HepG2 (cell line): ENCODE results near the gene SP1. TPM values are rescaled to one million over a fixed set of nuclear protein-coding genes. Genes with fewer than 3 reads are reported as not detected.

Experiments
- ATF4 ChIP-seq, 2 experiments: fragments of 450-650 bp in 1 of 2; sonication (generic) in 1 of 2; formaldehyde crosslinking; IDR thresholded peaks; 2 replicates each; pipeline versions ENCODE4 v1.5.0 to v1.8.0; 2020 to 2022; ENCODE audit warnings: mild to moderate bottlenecking in 1 of 2, missing genetic modification reagents in 1 of 2
- DRAP1 ChIP-seq: IDR thresholded peaks from 2 replicates; pipeline ENCODE4 v1.6.1; 2016; ENCODE audit warnings: missing genetic modification reagents, missing compliant biosample characterization
- ELF4 ChIP-seq: sonication (generic); formaldehyde crosslinking; IDR thresholded peaks from 2 replicates; pipeline ENCODE4 v1.5.0; 2020; ENCODE audit warnings: missing genetic modification reagents, mild to moderate bottlenecking, moderate library complexity, borderline replicate concordance
- FOSL1 ChIP-seq: sonication (generic); formaldehyde crosslinking; IDR thresholded peaks from 2 replicates; pipeline ENCODE4 v1.9.0; 2021; ENCODE audit warnings: missing genetic modification reagents, borderline replicate concordance
- GATAD1 ChIP-seq: IDR thresholded peaks from 2 replicates; pipeline ENCODE4 v1.6.1; 2016; ENCODE audit warnings: missing genetic modification reagents, missing compliant biosample characterization
- HDAC1 ChIP-seq: sonication (generic); formaldehyde crosslinking; IDR thresholded peaks from 2 replicates; pipeline ENCODE4 v1.5.1; 2020; ENCODE audit warnings: mild to moderate bottlenecking, missing genetic modification reagents
- HMGXB4 ChIP-seq, 2 experiments: sonication (generic) in 1 of 2; formaldehyde crosslinking in 1 of 2; IDR thresholded peaks; 2 replicates each; pipeline versions ENCODE4 v1.4.0 to v1.6.1; 2018 to 2020; ENCODE audit warnings: missing genetic modification reagents in 2 of 2, borderline replicate concordance in 1 of 2, low read depth in 1 of 2, mild to moderate bottlenecking in 1 of 2, missing biosample characterization in 1 of 2
- HOXA9 ChIP-seq: sonication (generic); formaldehyde crosslinking; IDR thresholded peaks from 2 replicates; pipeline ENCODE4 v1.8.1; 2022; ENCODE audit warnings: missing genetic modification reagents, mild to moderate bottlenecking, moderate library complexity, borderline replicate concordance
- LCORL ChIP-seq, 2 experiments: fragments of 450-650 bp in 1 of 2; sonication (generic) in 1 of 2; formaldehyde crosslinking in 1 of 2; IDR thresholded peaks; 2 replicates each; pipeline versions ENCODE4 v1.5.0 to v1.6.1; 2017 to 2020; ENCODE audit warnings: antibody characterized with exemption in 1 of 2, missing genetic modification reagents in 1 of 2
- MED1 ChIP-seq: sonication (generic); formaldehyde crosslinking; IDR thresholded peaks from 2 replicates; pipeline ENCODE4 v1.4.0; 2020; ENCODE audit warnings: missing genetic modification reagents
- TOPORS ChIP-seq: sonication (generic); formaldehyde crosslinking; IDR thresholded peaks from 2 replicates; pipeline ENCODE4 v1.8.0; 2023; ENCODE audit warnings: mild to moderate bottlenecking, missing genetic modification reagents
- ZBTB10 ChIP-seq: sonication (generic); formaldehyde crosslinking; IDR thresholded peaks from 2 replicates; pipeline ENCODE4 v1.4.0; 2020; ENCODE audit warnings: missing genetic modification reagents, borderline replicate concordance
- ZBTB38 ChIP-seq: sonication (generic); formaldehyde crosslinking; IDR thresholded peaks from 2 replicates; pipeline ENCODE4 v1.5.1; 2020; ENCODE audit warnings: mild to moderate bottlenecking, missing genetic modification reagents
- ZKSCAN8 ChIP-seq: IDR thresholded peaks from 2 replicates; pipeline ENCODE4 v1.6.1; 2016; ENCODE audit warnings: borderline replicate concordance, missing genetic modification reagents, missing compliant biosample characterization
- ZNF3 ChIP-seq: IDR thresholded peaks from 2 replicates; pipeline ENCODE4 v1.7.0; 2017; ENCODE audit warnings: inconsistent platforms
- ZNF446 ChIP-seq: sonication (generic); formaldehyde crosslinking; IDR thresholded peaks from 2 replicates; pipeline ENCODE4 v1.5.0; 2020; ENCODE audit warnings: mild to moderate bottlenecking, missing genetic modification reagents
- ZNF484 ChIP-seq: sonication (generic); formaldehyde crosslinking; IDR thresholded peaks from 2 replicates; pipeline ENCODE4 v1.5.1; 2020; ENCODE audit warnings: mild to moderate bottlenecking, low read depth, missing genetic modification reagents, borderline replicate concordance
- ZNF501 ChIP-seq: sonication (generic); formaldehyde crosslinking; IDR thresholded peaks from 2 replicates; pipeline ENCODE4 v1.5.1; 2020; ENCODE audit warnings: mild to moderate bottlenecking, moderate library complexity, missing genetic modification reagents
- ZNF674 ChIP-seq: sonication (generic); formaldehyde crosslinking; IDR thresholded peaks from 2 replicates; pipeline ENCODE4 v1.5.0; 2020; ENCODE audit warnings: low read depth, mild to moderate bottlenecking, missing genetic modification reagents
- ZNF720 ChIP-seq: sonication (generic); formaldehyde crosslinking; IDR thresholded peaks from 2 replicates; pipeline ENCODE4 v1.4.0; 2020; ENCODE audit warnings: missing genetic modification reagents
- ZNF775 ChIP-seq: sonication (generic); formaldehyde crosslinking; IDR thresholded peaks from 2 replicates; pipeline ENCODE4 v1.4.0; 2020; ENCODE audit warnings: missing genetic modification reagents, mild to moderate bottlenecking, moderate library complexity, borderline replicate concordance
- ZNF790 ChIP-seq: sonication (generic); formaldehyde crosslinking; IDR thresholded peaks from 2 replicates; pipeline ENCODE4 v1.8.0; 2022; ENCODE audit warnings: missing genetic modification reagents, mild to moderate bottlenecking, borderline replicate concordance
- ZSCAN20 ChIP-seq: sonication (generic); formaldehyde crosslinking; IDR thresholded peaks from 2 replicates; pipeline ENCODE4 v1.4.0; 2020; ENCODE audit warnings: missing genetic modification reagents, mild to moderate bottlenecking, borderline replicate concordance
- polyA plus RNA-seq, 8 experiments: library from polyadenylated mRNA; depleted of rRNA in 3 of 8; stranded (reverse) in 7 of 8; unstranded in 1 of 8; fragments of >200 nt; fragmentation: Illumina TruSeq in 4 of 8; extraction: Trizol in 4 of 8; gene quantifications; 2 replicates each; pipeline versions ENCODE4 v1.2.1 to v1.2.3, GENCODE V29; 2011 to 2016; ENCODE audit warnings: low read depth in 4 of 8, missing spikeins in 1 of 8, mixed read lengths in 1 of 8; ENCODE audit not compliant: insufficient read depth in 1 of 8
- total RNA-seq, 5 experiments: library from RNA; depleted of rRNA; stranded (reverse); fragments of >200 nt; fragmentation: Illumina TruSeq; extraction: Trizol; gene quantifications; 2 replicates each; pipeline ENCODE4 v1.2.3, GENCODE V29; 2016; ENCODE audit warnings: low read depth in 1 of 5

SP1 gene
- total and polyA plus RNA-seq, 2 of the 13 experiments (the other 11 are each of a cell fraction or from before 2014, with no cell fraction given), result 26.5 to 27.5 TPM

GRCh38 chr12:53441040-53441833, 61.3 kb downstream of the SP1 start, which contains the start of gene PRR13 (continued):
- TF ChIP-seq ZNF3 (CRISPR knock-in tag) (peak; percentile 45; the same call in 1 of the 2 replicates), ZNF484 (no peak), ZSCAN20 (CRISPR knock-in tag) (no peak), TOPORS (no peak; the same call in 1 of the 2 replicates), ZBTB10 (CRISPR knock-in tag) (no peak), MED1 (CRISPR knock-in tag) (peak; percentile 42; the same call in 1 of the 2 replicates), HMGXB4 (CRISPR knock-in tag; IDR thresholded peaks at IDR 0.05; ENCODE audit: borderline replicate concordance in 1 of 2, low read depth in 1 of 2) (peak in 1 of 2 experiments; percentile 36; a peak in 2 of 4 replicates), GATAD1 (CRISPR knock-in tag) (no peak; the same call in 1 of the 2 replicates), HOXA9 (CRISPR knock-in tag) (no peak), HDAC1 (CRISPR knock-in tag) (peak; percentile 23), ZKSCAN8 (no peak), LCORL (IDR thresholded peaks at IDR 0.05) (no peak), LCORL (CRISPR knock-in tag; IDR thresholded peaks at IDR 0.05) (no peak), ZNF446 (CRISPR knock-in tag) (no peak), ZNF674 (CRISPR knock-in tag) (no peak), ATF4 (CRISPR knock-in tag; IDR thresholded peaks at IDR 0.05) (peak in 1 of 2 experiments; percentile 56; a peak in 1 of 4 replicates), ZBTB38 (CRISPR knock-in tag) (peak; percentile 6; the same call in 1 of the 2 replicates), ELF4 (CRISPR knock-in tag) (peak; percentile 58; the same call in 1 of the 2 replicates), ZNF775 (no peak), ZNF501 (CRISPR knock-in tag) (0 out of 2 replicates have a peak, but pooled peaks have one; percentile 15), FOSL1 (CRISPR knock-in tag) (no peak), ZNF720 (CRISPR knock-in tag) (no peak), ZNF790 (CRISPR knock-in tag) (no peak), DRAP1 (CRISPR knock-in tag) (peak; percentile 98)
